Type B pancreatic cell (in vitro differentiated cells): ENCODE measurements around the gene CHRNA9. TPM values are rescaled to one million over a fixed set of nuclear protein-coding genes. Genes with fewer than 3 reads are reported as not detected.

Experiments
- DNase-seq: peaks from one replicate; pipeline ENCODE4 v3.0.0; 2021; ENCODE audit warnings: mixed read lengths; ENCODE audit not compliant: unreplicated experiment; ENCODE audit errors: extremely low spot score
- H3K27ac Mint-ChIP-seq: 2 replicates; pipeline ENCODE4 v1.8.0; 2021; ENCODE audit warnings: mild to moderate bottlenecking, mixed read lengths
- H3K27me3 Mint-ChIP-seq: 2 replicates; pipeline ENCODE4 v1.8.0; 2021; ENCODE audit warnings: mixed read lengths
- H3K36me3 Mint-ChIP-seq: 2 replicates; pipeline ENCODE4 v1.8.0; 2021; ENCODE audit warnings: mixed read lengths
- H3K4me1 Mint-ChIP-seq: one replicate; pipeline ENCODE4 v1.8.0; 2021; ENCODE audit warnings: mixed read lengths; ENCODE audit not compliant: unreplicated experiment
- H3K4me3 Mint-ChIP-seq: 2 replicates; pipeline ENCODE4 v1.8.0; 2021; ENCODE audit warnings: mild to moderate bottlenecking, mixed read lengths
- H3K9me3 Mint-ChIP-seq: 2 replicates; pipeline ENCODE4 v1.8.0; 2021; ENCODE audit warnings: mixed read lengths
- CTCF ChIP-seq: fragments of 200-600 bp; sonication (generic); conservative IDR thresholded peaks from 2 replicates; pipeline ENCODE4 v1.5.0; 2021; ENCODE audit warnings: antibody characterized with exemption, mild to moderate bottlenecking
- total RNA-seq: library from RNA; stranded (reverse); gene quantifications from 2 replicates; pipeline ENCODE4 v1.2.1, GENCODE V29; 2021; ENCODE audit warnings: low replicate concordance

CHRNA9 gene
- total RNA-seq, 1 donor from 2014 or later: 0.58 TPM

- no peak for TF ChIP-seq CTCF
- Mint-ChIP-seq H3K27me3 (no peaks in the 10 kb centered on the region), H3K36me3 (no peaks in the 10 kb centered on the region), H3K4me1 (peaks cover 21% of the 10 kb centered on the region), H3K9me3 (peaks cover 6% of the 10 kb centered on the region), H3K4me3 (no peak overlapping the region), H3K27ac (no peak overlapping the region)
- no peak for DNase-seq
Measured at GRCh38 chr4:40369437-40370274, 34.5 kb downstream of the CHRNA9 start.

GRCh38 chr4:40372651-40373050, 37.5 kb downstream of the CHRNA9 start:
- DNase-seq: no peak
- H3K9me3 Mint-ChIP-seq: no peaks in the 10 kb centered on the region
- peaks cover 13% of the 10 kb centered on the region for H3K4me1 Mint-ChIP-seq
- no peak overlapping the region for H3K27ac Mint-ChIP-seq
- no peaks in the 10 kb centered on the region for H3K36me3 Mint-ChIP-seq
- TF ChIP-seq CTCF: no peak
- no peaks in the 10 kb centered on the region for H3K27me3 Mint-ChIP-seq
- H3K4me3 Mint-ChIP-seq: no peak overlapping the region

- H3K36me3 Mint-ChIP-seq: no peaks in the 10 kb centered on the region
- TF ChIP-seq CTCF: no peak
- no peaks in the 10 kb centered on the region for H3K27me3 Mint-ChIP-seq
- no peak overlapping the region for H3K4me3 Mint-ChIP-seq
- no peak for DNase-seq
- H3K4me1 Mint-ChIP-seq: peaks cover 9% of the 10 kb centered on the region
- H3K9me3 Mint-ChIP-seq: no peaks in the 10 kb centered on the region
- H3K27ac Mint-ChIP-seq: no peak overlapping the region
Measured at GRCh38 chr4:40373636-40374035, 38.5 kb downstream of the CHRNA9 start.

- no peaks in the 10 kb centered on the region for H3K36me3 Mint-ChIP-seq
- H3K27me3 Mint-ChIP-seq: no peaks in the 10 kb centered on the region
- H3K4me1 Mint-ChIP-seq: peaks cover 6% of the 10 kb centered on the region
- no peak overlapping the region for H3K27ac Mint-ChIP-seq
- DNase-seq: no peak
- no peaks in the 10 kb centered on the region for H3K9me3 Mint-ChIP-seq
- no peak overlapping the region for H3K4me3 Mint-ChIP-seq
- TF ChIP-seq CTCF: no peak
Measured at GRCh38 chr4:40375095-40375494, 40.0 kb downstream of the CHRNA9 start.

- H3K36me3 Mint-ChIP-seq: no peaks in the 10 kb centered on the region
- H3K9me3 Mint-ChIP-seq: no peaks in the 10 kb centered on the region
- no peak overlapping the region for H3K27ac Mint-ChIP-seq
- no peak overlapping the region for H3K4me3 Mint-ChIP-seq
- no peak for TF ChIP-seq CTCF
- peaks cover 5% of the 10 kb centered on the region for H3K4me1 Mint-ChIP-seq
- H3K27me3 Mint-ChIP-seq: no peaks in the 10 kb centered on the region
- no peak for DNase-seq
Measured at GRCh38 chr4:40375620-40376019, 40.5 kb downstream of the CHRNA9 start.
